GM20431 (cell line): ENCODE data around the gene BEND7.

ENCODE experiments used
- in situ Hi-C: fragments of 300-500 bp; cut with MseI, MboI; formaldehyde crosslinking; loops from one replicate; pipeline ENCODE4 v1.15.0; 2020; ENCODE audit warnings: low sequenced_read_pairs; ENCODE audit not compliant: unreplicated experiment

BEND7 gene

GRCh38 chr10:13525663-13526062 is 3.2 kb downstream of the BEND7 start:
- in situ Hi-C loops, result no loop called here

- in situ Hi-C loops, result no loop called here
Measured at GRCh38 chr10:13521026-13521425, 7.8 kb downstream of the BEND7 start.

GRCh38 chr10:13520194-13520593 is 8.6 kb downstream of the BEND7 start:
- in situ Hi-C loops, result no loop called here

- in situ Hi-C loops, result no loop called here
Measured at GRCh38 chr10:13518076-13518692, 10.6 kb downstream of the BEND7 start.

DNA sequence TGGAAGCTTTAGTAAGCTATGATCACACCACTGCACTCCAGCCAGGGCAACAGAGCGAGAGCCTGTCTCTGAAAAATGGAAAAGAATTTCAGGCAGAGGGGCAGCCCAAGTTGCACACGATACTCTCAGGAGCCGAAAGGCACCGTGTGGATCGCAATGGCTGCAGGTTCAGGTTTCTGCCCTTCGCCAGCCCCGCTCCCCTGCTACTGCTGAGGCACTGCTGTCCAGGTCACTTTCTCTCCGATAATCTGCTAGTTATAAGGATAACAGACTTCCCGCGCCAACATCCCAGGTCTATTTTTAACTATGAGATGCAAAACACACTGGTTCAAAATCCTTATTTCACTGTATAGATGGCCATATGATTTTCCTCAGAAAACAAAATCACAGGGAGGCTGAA is 11.1 kb downstream of the BEND7 start:
- in situ Hi-C loops, result no loop called here

GRCh38 chr10:13516176-13516575 is 12.6 kb downstream of the BEND7 start:
- in situ Hi-C loops, result no loop called here

DNA sequence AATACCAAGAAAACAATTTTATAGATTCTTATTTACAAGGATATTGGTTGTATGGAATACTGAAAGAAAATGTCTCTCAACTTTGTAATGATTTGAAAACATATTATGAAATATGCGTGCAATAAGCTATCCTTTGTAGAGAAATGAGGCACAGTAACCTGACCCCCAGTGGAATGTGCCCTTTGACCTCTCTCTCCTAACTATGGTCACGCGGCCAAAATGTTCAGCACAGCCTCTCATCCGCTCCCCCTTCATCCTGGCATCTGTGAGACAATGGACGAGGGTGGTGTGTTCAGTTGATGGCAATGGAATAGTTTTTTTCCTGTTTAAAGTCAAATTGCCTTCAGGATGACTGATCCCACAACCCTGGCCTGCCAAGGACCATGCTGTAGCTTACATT is 13.3 kb downstream of the BEND7 start:
- in situ Hi-C loops, result no loop called here

DNA sequence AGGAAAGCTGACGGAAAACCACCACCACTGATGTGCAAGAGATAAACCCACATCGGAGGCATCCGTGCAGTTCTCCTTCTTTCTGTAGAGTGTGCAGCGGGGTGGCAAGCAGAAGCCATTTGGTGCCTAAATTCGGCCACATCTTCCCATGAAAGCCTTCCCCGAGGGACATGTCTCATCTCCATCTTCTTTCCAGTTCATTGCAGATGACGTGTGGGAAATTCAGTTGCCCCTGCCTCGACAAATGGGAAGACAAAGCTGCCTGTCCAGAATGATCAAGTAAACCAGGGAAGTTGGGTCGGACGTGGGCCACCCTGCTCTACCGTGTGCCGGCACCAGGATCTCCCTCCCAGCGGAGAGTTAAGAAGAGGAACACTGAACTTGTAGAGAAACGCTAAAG is 14.5 kb downstream of the BEND7 start:
- in situ Hi-C loops, result no loop called here

- in situ Hi-C loops, result no loop called here
Measured at GRCh38 chr10:13512564-13512963, 16.2 kb downstream of the BEND7 start.

DNA sequence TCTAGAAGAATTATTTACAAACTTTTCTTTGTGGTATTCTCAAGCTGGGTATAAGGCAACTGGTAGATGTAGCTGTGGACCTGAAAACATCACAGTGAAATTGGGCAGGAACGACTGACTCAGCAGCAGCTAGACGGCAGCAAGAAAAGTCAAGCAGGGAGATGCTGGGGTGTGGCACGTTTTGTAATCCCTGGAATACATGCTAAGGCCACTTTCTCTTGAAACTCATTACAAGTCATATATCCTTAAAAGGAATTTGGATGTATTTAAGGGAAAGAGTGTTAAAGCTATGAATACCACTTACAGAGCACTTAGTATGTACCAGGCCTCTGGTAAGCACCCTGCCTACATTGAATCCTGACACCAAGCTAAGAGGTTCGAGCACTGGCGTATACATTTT is 17.4 kb downstream of the BEND7 start:
- in situ Hi-C loops, result no loop called here

DNA sequence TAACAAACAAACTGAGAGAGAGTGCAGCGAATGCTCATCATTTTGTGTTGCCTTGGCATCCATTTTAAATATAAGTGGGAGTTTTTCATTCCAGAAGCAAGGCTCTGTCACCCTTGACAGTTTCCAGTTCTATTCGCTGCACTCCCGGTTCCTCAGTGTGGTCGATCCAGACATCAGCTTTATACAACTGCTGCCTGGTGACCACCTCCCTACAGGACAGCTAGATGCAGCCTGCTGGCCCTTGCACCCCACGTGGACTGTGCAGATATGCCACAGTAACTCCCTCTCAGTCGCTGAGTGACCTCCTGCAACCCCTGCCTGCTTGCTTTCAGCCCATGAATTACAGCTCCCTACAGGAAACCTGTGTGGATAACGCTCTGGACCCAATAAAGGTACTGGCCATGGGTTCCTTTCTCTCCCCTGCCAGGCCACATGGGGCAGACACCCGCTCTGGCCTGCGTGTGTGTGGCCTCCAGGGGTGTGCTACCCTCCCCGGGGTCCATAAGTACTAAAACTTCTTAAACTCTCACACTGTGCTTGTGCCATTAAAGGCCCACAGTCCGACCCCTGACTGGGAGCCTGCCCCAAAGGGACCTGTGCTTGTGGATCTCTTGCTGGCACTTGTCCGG is 23.6 kb downstream of the BEND7 start:
- in situ Hi-C loops, result no loop called here

DNA sequence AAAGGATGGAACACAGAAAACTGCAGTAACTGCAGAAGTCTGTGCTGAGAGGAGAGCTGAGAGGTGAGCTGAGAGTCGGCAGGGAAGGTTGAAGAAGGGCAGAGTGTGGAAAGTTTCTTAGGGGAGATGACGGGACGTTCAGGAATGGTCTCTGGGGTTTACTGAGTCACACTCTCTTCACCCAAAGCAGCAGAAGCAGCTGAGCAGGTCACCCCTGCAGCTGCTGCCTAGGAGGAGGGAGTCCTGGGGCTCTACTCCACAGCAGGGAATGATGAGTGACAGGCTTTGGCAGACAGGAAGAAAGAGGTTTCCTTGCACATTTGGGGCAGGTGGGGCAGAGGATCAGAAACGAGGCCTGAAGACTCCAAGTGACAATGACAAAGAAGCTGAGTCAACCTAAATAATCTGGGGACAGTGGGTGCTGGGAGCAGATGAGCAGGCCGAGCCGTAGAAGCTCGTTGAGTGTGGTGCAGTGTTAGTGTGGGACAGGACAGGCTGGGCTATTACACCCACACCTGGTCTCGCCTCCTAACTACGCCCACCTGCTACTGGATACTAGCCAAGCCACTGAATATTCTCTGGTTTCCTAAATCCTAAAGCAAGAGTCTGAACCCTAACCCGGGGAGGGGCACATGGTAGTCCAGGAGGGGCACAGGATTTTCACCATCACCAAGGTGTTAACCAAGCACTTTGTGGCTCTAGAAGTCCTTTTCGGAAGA is 24.9 kb downstream of the BEND7 start:
- in situ Hi-C loops, result no loop called here

DNA sequence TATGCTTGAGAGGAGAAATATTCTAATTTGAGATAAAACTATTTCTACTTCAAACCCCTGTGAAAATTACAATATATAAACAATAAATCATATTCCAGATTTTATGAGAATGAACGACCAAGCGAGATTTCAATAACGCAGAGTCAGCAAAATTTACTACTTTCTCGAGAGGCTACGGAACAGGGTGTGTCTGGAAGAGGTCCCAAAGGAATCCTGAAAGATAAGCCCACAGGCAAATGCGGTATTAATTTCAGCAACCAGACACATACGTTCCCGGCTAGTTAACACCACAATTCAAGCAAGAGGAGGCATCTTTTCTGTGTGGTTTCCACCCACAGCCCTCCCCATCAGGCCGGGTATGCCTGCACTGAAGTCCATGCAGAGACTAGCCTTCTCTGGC is 26.4 kb downstream of the BEND7 start:
- in situ Hi-C loops, result no loop called here

DNA sequence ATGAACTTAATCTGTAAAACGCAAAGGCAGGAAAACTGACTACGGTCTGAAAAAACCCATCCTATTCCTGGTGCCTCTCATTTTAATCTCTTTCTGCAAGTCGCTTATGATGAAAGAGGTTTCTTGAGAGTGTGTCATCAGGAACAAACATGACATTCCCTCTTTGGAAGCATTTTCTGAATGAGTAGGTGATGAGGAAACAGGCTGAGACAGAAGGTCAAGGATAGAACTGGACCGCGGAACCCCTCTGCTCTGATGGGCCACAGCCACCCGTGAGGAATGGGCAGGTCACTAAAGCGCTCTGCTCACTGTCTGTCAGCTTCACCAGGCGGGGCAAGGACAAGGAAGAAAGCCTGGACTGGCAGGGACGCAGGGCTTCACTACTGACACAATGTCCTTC is 28.6 kb downstream of the BEND7 start:
- in situ Hi-C loops, result no loop called here

- in situ Hi-C loops, result no loop called here
Measured at GRCh38 chr10:13499150-13499549, 29.7 kb downstream of the BEND7 start.

- in situ Hi-C loops, result no loop called here
Measured at GRCh38 chr10:13496931-13497330, 31.9 kb downstream of the BEND7 start.

DNA sequence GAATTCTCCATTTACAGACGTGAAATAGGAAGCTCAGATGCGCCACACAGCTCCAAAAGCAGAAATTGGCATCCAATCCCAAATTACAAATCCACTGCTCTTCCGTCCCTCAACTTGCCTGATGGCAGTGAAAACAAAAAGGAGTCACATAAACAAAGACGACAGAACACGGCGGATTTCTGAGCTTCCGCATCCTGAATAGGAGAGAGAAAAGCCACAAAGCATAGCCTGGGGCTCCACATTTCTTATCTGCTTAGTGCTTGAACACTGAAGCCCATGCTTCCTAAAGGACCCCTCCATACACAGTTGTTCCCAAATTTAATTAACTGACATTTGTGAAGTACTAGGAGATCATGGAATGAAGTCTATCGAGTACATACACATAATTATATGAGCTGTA is 32.6 kb downstream of the BEND7 start:
- in situ Hi-C loops, result no loop called here

DNA sequence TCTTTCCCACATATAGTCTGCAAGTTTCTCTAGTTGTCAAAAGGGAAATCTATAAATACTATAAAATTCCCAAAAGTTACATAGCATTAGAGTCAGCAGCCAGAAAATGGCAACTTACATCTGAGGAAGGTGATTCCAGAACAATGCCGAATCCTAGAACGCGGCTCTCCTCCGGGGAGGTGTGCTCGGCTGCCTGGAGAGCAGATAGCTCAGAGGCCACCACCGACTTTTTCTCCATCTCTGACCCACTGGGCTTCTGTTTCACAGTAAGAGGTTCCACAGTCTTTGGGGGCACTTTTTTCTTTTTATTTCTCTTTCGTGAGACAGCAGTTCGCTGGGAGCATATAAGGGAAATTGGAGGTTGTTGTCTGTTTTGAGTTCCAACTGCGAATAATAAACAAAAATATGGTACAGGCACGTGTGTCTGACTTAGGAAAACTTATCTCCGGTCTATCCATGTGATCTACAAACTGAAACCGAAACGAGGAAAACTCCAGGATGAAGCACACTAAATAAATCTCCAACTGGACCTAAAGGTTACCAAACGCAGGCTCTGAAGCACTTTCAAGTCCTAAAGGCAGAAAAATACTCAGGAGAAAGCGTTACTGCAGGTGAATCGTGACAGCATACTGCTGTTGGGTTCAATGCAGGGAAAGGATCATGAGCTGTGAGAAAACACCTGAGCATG is 36.2 kb downstream of the BEND7 start:
- in situ Hi-C loops, result no loop called here

DNA sequence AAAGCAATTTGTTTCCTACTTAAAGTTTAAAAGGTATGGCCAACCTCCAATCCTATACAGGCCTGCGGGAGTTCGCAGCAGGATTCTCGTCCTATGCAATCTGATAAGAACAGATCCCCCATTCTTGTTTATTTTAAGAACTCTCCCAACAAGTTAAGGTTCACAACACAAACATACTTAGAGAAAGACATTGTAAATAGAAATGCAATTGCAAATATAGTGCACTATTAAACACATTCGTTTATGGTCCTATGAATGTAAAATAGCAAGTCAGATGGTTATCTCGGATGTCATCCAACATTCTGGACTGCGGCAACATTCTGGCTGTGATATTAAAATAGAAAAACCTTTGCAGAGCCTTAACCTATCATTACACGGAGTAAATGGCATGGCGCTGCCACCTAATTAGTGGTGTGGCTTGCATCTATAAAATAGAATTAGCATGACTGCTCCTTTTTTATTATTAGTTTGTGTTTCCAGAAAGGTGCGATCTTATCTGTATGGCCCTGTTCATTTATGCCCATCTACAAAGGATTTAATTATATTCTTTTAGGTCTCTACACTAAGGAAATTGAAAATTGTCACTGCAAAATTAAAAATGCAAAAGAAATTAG is 37.0 kb downstream of the BEND7 start:
- in situ Hi-C loops, result no loop called here

GRCh38 chr10:13490503-13490902 is 38.3 kb downstream of the BEND7 start:
- in situ Hi-C loops, result no loop called here
